Central memory CD8-positive, alpha-beta T cell (primary cell): Measurements from ENCODE around the gene XAB2.
"Not testable (repeated sequence)": the region's sequence is repeated elsewhere in the genome, so short reads cannot be mapped to it uniquely, and the experiment has no call there.

Source experiments
- ATAC-seq: fragments of 150-1000 bp; cut with Tn5 transposase; replicated peaks from 2 replicates; pipeline ENCODE4 v1.10.0; 2022; ENCODE audit warnings: mild to moderate bottlenecking, moderate FRiP score, moderate number of reproducible peaks; ENCODE audit not compliant: poor library complexity, severe bottlenecking; ENCODE audit errors: extremely low read depth
- DNase-seq, 2 donors: peaks; one replicate each; pipeline ENCODE4 v3.0.0; 2021; ENCODE audit warnings: low spot score in 2 of 2
- H3K27ac Mint-ChIP-seq: one replicate; pipeline ENCODE4 v1.8.0; 2022; ENCODE audit warnings: low read depth, mild to moderate bottlenecking, moderate library complexity, mixed read lengths
- H3K27me3 Mint-ChIP-seq: one replicate; pipeline ENCODE4 v1.8.0; 2022; ENCODE audit warnings: mixed read lengths
- H3K36me3 Mint-ChIP-seq: one replicate; pipeline ENCODE4 v1.8.0; 2022; ENCODE audit warnings: mild to moderate bottlenecking, moderate library complexity, mixed read lengths; ENCODE audit not compliant: insufficient read depth
- H3K4me1 Mint-ChIP-seq: one replicate; pipeline ENCODE4 v1.8.0; 2022; ENCODE audit warnings: mixed read lengths
- H3K4me3 Mint-ChIP-seq: one replicate; pipeline ENCODE4 v1.8.0; 2022; ENCODE audit warnings: mild to moderate bottlenecking, moderate library complexity, mixed read lengths
- H3K9me3 Mint-ChIP-seq: one replicate; pipeline ENCODE4 v1.8.0; 2022; ENCODE audit warnings: mixed read lengths

Gene XAB2

DNA sequence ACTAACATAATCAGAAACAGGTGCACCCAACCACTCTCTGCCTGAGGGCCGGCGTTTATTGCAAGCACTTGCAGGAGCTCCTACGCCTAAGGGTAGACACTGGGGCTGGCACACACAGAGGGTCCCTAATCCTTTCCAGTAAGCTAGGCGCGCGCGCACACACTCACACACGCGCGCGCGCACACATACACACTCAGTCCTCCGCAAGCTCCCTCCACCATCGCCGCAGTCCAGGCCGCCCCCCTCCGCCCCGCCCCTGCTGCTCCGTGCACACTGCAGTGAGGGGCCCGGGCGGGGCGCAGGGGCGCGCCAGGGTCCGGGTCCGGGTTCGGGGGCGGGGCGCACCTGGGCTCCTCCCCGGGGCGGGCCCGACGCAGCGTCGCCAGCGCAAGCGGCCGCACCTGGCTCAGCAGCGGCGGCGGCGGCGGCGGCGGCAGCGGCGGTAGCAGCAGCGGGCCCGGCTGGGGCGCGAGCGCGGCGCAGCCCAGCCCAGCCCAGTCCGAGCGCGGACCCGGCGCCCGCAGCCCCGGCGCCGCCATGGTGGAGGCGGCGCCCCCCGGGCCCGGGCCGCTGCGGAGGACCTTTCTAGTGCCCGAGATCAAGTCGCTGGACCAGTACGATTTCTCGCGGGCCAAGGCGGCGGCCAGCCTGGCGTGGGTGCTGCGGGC is 33.7 kb downstream of the XAB2 start, which contains the start of gene CAMSAP3:
TSS of gene CAMSAP3 (plus strand) at position 398 of the 668 bp plus-strand sequence. CDS start at position 538, 140 bp downstream.
- H3K36me3 Mint-ChIP-seq = peaks cover 2% of the 10 kb centered on the region
- H3K4me3 Mint-ChIP-seq = peak within 1 kb of the TSS; percentile 72

DNA sequence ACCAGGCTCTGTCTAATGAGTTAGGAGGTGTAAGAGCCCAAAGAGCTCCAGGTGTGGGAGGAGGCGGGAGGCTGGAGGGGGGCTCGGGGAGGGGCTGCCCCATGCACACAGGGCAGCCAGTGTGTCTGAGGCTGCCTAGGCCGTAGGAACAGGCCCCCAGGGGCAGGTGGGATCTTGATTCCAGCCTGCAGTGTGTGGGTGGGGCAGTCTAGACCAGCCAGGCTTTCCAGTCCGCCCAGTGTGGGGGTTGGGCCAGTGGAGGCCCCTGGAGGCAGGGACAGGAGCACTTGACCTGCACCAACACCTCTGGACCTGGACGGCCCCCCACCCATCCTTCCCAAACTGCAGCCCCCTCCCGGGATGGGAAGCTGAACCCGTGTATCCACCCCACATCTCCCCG is 39.1 kb downstream of the XAB2 start:
- ATAC-seq (no peak), DNase-seq (no peak)
- H3K36me3 Mint-ChIP-seq = peaks cover 1% of the 10 kb centered on the region
- no peak overlapping the region for H3K27ac Mint-ChIP-seq
- H3K4me3 Mint-ChIP-seq = no peak overlapping the region
- H3K27me3 Mint-ChIP-seq = peaks cover 42% of the 10 kb centered on the region
- no peaks in the 10 kb centered on the region for H3K9me3 Mint-ChIP-seq
- peaks cover 3% of the 10 kb centered on the region for H3K4me1 Mint-ChIP-seq

More for the DNA sequence above, 33.7 kb downstream of the XAB2 start, which contains the start of gene CAMSAP3:
- no peak for DNase-seq
- peak; percentile 46 for ATAC-seq
- H3K4me1 Mint-ChIP-seq = peaks cover 11% of the 10 kb centered on the region
- H3K27me3 Mint-ChIP-seq = peaks cover 65% of the 10 kb centered on the region
- no peaks in the 10 kb centered on the region for H3K9me3 Mint-ChIP-seq
- no peak within 1 kb of the TSS for H3K27ac Mint-ChIP-seq

DNA sequence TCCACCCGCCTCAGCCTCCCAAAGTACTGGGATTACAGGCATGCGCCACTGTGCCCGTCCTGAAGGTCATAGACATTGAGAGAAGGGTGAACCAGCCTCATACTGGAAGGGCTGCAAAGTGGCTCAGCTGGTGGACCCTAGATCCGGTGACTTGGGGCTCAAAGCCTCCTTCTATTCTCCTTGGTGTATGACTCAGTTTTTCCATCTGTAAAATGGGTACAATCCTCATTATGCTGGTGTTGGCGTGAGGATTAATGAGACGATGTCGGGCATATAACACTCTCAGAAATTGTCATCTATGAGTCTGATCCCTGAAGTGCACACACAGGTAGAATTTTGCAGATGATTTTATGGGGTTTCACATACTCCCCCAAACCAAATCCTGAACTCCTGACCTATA is 39.5 kb downstream of the XAB2 start:
- Mint-ChIP-seq H3K4me3 (no peak overlapping the region), H3K4me1 (no peaks in the 10 kb centered on the region), H3K27me3 (peaks cover 42% of the 10 kb centered on the region), H3K9me3 (no peaks in the 10 kb centered on the region), H3K27ac (no peak overlapping the region), H3K36me3 (no peaks in the 10 kb centered on the region)
- DNase-seq = no peak
- no peak for ATAC-seq

DNA sequence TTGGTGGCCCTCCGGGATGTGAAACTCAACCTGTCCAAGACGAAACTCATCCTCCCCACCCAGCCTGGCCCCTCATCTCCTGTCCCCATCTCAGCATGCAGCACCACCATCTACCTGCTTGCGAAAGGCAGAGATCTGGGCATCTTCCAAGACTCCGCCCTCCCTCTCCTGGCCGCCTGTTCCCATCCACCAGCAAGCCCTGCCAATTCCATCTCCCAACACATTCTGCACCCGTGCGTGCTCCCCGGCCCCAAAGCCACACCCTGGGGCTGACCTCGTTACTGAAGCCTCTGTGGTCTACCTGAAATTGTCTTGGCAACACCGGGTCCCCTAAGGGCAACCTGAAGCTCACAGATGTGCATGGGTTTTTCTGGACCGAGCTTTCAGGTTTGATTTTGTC is 46.9 kb downstream of the XAB2 start:
- Mint-ChIP-seq H3K4me3 (no peak overlapping the region), H3K4me1 (no peaks in the 10 kb centered on the region), H3K27ac (peak overlapping the region; percentile 82), H3K9me3 (no peaks in the 10 kb centered on the region), H3K27me3 (peaks cover 26% of the 10 kb centered on the region), H3K36me3 (peaks cover 5% of the 10 kb centered on the region)
- ATAC-seq = no peak
- no peak for DNase-seq

DNA sequence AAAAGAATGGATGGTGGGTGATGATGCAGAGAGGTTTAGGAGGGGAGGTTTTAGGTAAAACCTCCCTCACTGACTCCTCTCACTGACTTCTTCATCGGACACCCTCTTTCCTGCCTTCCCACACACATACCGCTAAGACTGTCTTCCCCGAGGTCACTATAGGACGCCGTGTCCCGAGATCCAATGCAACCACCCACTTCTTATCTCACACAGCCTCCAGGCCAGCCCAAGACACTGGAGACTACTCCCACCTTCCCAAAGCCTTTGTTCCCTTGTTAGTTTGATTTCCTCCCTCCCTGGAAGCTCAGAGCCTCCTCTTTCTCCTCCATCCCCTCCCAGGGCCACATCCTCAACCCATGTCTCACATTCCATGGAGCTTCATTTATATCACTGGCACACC is 50.2 kb downstream of the XAB2 start:
- no peak overlapping the region for H3K4me3 Mint-ChIP-seq
- ATAC-seq (no peak), DNase-seq (no peak)
- peaks cover 34% of the 10 kb centered on the region for H3K27me3 Mint-ChIP-seq
- H3K4me1 Mint-ChIP-seq = no peaks in the 10 kb centered on the region
- H3K27ac Mint-ChIP-seq = no peak overlapping the region
- peaks cover 5% of the 10 kb centered on the region for H3K36me3 Mint-ChIP-seq
- H3K9me3 Mint-ChIP-seq = no peaks in the 10 kb centered on the region

DNA sequence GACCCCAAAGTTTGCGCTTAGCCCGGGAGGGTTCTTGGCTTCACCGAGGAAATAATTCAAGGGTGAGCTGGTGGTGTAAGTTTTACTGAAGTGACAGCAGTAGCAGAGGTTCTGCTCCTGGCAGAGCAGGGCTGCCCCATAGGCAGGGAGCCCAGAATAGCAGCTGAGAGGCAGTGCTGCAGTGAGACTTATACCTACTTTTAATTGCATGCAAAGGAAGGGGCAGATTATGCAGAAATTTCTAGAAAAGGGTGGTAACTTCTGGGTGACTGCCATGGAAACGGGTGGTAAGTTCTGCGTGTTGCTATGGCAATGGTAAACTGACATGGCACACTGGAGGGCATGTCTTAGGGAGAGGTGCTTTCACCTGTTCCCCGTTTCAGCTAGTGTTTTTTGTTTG is 51.2 kb downstream of the XAB2 start:
- DNase-seq = no peak
- H3K27me3 Mint-ChIP-seq = peaks cover 34% of the 10 kb centered on the region
- ATAC-seq = no peak
- peaks cover 5% of the 10 kb centered on the region for H3K36me3 Mint-ChIP-seq
- no peaks in the 10 kb centered on the region for H3K4me1 Mint-ChIP-seq
- H3K4me3 Mint-ChIP-seq = no peak overlapping the region
- H3K27ac Mint-ChIP-seq = no peak overlapping the region
- H3K9me3 Mint-ChIP-seq = no peaks in the 10 kb centered on the region

DNA sequence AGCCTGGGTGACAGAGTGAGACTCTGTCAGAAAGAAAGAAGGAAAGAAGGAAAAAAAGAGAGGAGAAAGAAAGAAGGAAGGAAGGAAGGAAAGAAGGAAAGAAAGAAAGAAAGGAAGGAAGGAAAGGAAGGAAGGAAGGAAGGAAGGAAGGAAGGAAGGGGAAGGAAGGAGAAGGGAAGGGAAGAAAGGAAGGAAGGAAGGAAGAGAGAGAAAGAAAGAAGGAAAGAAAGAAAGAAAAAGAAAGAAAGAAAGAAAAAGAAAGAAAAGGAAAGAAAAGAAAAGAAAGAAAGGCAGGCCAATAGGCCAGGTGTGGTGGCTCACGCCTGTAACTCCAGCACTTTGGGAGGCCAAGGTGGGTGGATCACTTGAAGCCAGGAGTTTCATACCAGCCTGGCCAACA is 51.9 kb downstream of the XAB2 start:
- not testable (repeated sequence) for H3K27ac Mint-ChIP-seq
- H3K27me3 Mint-ChIP-seq = peaks cover 34% of the 10 kb centered on the region

DNA sequence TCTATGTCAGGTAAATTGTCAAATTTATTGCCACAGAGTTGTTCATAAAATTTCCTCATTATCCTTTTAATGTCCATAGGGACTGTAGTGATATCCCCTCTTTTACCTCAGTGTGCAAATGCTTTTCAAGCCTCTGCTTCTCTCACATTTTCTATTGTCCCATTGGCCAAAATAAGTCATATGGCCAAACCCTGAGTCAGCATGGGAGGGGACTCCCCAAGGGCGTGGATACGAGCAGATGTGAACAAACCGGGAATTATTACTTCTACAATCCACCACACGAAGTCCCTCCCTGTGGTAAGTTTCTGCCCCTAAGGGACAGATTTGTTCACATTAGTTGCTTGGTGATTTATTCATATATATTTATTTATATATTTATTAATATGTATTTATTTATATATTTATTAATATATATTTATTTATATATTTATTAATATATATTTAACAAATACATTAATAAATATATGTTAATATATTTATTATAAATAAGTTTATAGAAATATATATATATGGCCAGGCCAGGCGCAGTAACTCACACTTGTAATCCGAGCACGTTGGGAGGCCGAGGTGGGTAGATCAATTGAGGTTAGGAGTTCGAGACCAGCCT is 53.8 kb downstream of the XAB2 start:
- DNase-seq (no peak), ATAC-seq (no peak)
- Mint-ChIP-seq H3K27ac (no peak overlapping the region), H3K27me3 (peaks cover 26% of the 10 kb centered on the region), H3K9me3 (no peaks in the 10 kb centered on the region), H3K4me1 (no peaks in the 10 kb centered on the region), H3K36me3 (peaks cover 2% of the 10 kb centered on the region), H3K4me3 (no peak overlapping the region)

More for the DNA sequence above, 51.9 kb downstream of the XAB2 start:
- H3K9me3 Mint-ChIP-seq, ATAC-seq, DNase-seq, H3K4me1 Mint-ChIP-seq, H3K4me3 Mint-ChIP-seq, H3K36me3 Mint-ChIP-seq: not testable (repeated sequence)

DNA sequence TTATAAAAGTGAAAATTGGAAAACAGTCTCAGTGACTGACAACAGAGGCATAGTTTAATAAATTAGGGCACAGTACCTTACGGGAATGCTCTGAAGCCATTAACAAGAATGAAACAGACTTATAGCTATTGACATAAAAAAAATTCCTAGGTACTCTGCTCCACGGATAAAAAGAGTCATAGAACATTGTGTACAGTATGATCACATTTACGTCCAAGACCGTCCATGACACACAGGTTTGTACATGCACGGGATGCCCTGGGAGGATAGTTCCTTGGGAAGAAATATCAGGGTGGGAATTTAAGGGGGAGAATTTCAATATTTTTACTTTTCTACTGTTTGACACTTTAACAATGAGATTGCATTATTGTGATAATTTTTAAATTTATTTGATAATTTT is 58.6 kb downstream of the XAB2 start:
- Mint-ChIP-seq H3K9me3 (no peaks in the 10 kb centered on the region), H3K27ac (no peak overlapping the region), H3K36me3 (no peaks in the 10 kb centered on the region), H3K27me3 (peaks cover 9% of the 10 kb centered on the region), H3K4me1 (no peaks in the 10 kb centered on the region), H3K4me3 (no peak overlapping the region)
- ATAC-seq = no peak
- DNase-seq = no peak
